Measurements from ENCODE around the gene RAET1L. TPM values are rescaled to one million over a fixed set of nuclear protein-coding genes. Genes with fewer than 3 reads are reported as not detected.

Gene RAET1L
- total RNA-seq, 4 donors from 2014 or later, result not detected

GRCh38 chr6:150056916-150057315 lies 31.6 kb upstream of the RAET1L start:
- Histone ChIP-seq H3K4me3 (no peak overlapping the region), H3K4me1 (no peaks in the 10 kb centered on the region), H3K36me3 (no peaks in the 10 kb centered on the region), H3K9me3 (no peaks in the 10 kb centered on the region), H3K27me3 (peaks cover 0 to 60% (median 3%) of the 10 kb centered on the region in 4 donors), H3K27ac (replicated peaks in 1 of 4) (no peak overlapping the region)
- 61% methylated on average over 4 of the region's 4 CpGs for WGBS
- DNase-seq (ENCODE audit: extremely low spot score), result no peak
- intact Hi-C loops (cut with DNase I), result no loop called here
- TF ChIP-seq POLR2AphosphoS5 (IDR thresholded peaks at IDR 0.05), result no peak
- TF ChIP-seq POLR2A (IDR thresholded peaks at IDR 0.05; ENCODE audit: low read depth), result no peak
- no peak for TF ChIP-seq CTCF (IDR thresholded peaks at IDR 0.05)
- TF ChIP-seq EP300 (IDR thresholded peaks at IDR 0.05), result no peak

GRCh38 chr6:150056156-150056555 lies 30.8 kb upstream of the RAET1L start:
- DNase-seq (ENCODE audit: extremely low spot score), result no peak
- H3K4me3 ChIP-seq, result no peak overlapping the region
- H3K27me3 ChIP-seq, result peaks cover 0 to 65% (median 3%) of the 10 kb centered on the region in 4 donors
- H3K9me3 ChIP-seq, result no peaks in the 10 kb centered on the region
- no peaks in the 10 kb centered on the region for H3K4me1 ChIP-seq
- WGBS, result 81% methylated on average over 12 of the region's 12 CpGs
- no peak for TF ChIP-seq EP300 (IDR thresholded peaks at IDR 0.05)
- TF ChIP-seq POLR2A (IDR thresholded peaks at IDR 0.05; ENCODE audit: low read depth), result no peak
- TF ChIP-seq CTCF (IDR thresholded peaks at IDR 0.05), result no peak
- TF ChIP-seq POLR2AphosphoS5 (IDR thresholded peaks at IDR 0.05), result no peak
- intact Hi-C loops (cut with DNase I), result no loop called here
- no peak overlapping the region for H3K27ac ChIP-seq (replicated peaks in 1 of 4)
- H3K36me3 ChIP-seq, result no peaks in the 10 kb centered on the region

GRCh38 chr6:150055131-150055530 lies 29.8 kb upstream of the RAET1L start:
- no peaks in the 10 kb centered on the region for H3K9me3 ChIP-seq
- DNase-seq (ENCODE audit: extremely low spot score), result no peak
- 85% methylated on average over 10 of the region's 10 CpGs for WGBS
- no peak for TF ChIP-seq EP300 (IDR thresholded peaks at IDR 0.05)
- no peak for TF ChIP-seq POLR2AphosphoS5 (IDR thresholded peaks at IDR 0.05)
- TF ChIP-seq POLR2A (IDR thresholded peaks at IDR 0.05; ENCODE audit: low read depth), result no peak
- no peaks in the 10 kb centered on the region for H3K4me1 ChIP-seq
- no peak overlapping the region for H3K4me3 ChIP-seq
- H3K27me3 ChIP-seq, result peaks cover 0 to 70% (median 3%) of the 10 kb centered on the region in 4 donors
- H3K27ac ChIP-seq (replicated peaks in 1 of 4), result no peak overlapping the region
- intact Hi-C loops (cut with DNase I), result no loop called here
- H3K36me3 ChIP-seq, result no peaks in the 10 kb centered on the region

- Histone ChIP-seq H3K4me1 (no peaks in the 10 kb centered on the region), H3K9me3 (no peaks in the 10 kb centered on the region), H3K27ac (replicated peaks in 1 of 4) (no peak overlapping the region), H3K4me3 (no peak overlapping the region), H3K27me3 (peaks cover 0 to 69% (median 3%) of the 10 kb centered on the region in 4 donors), H3K36me3 (no peaks in the 10 kb centered on the region)
- no peak for TF ChIP-seq POLR2AphosphoS5 (IDR thresholded peaks at IDR 0.05)
- intact Hi-C loops (cut with DNase I), result no loop called here
- DNase-seq (ENCODE audit: extremely low spot score), result no peak
- 79% methylated on average over 11 of the region's 11 CpGs for WGBS
These were observed 28.1 kb upstream of the RAET1L start for GRCh38 chr6:150053450-150053849.

- Histone ChIP-seq H3K4me3 (no peak overlapping the region), H3K9me3 (no peaks in the 10 kb centered on the region), H3K4me1 (no peaks in the 10 kb centered on the region), H3K27ac (replicated peaks in 1 of 4) (no peak overlapping the region), H3K36me3 (no peaks in the 10 kb centered on the region), H3K27me3 (peaks cover 0 to 57% (median 3%) of the 10 kb centered on the region in 4 donors)
- TF ChIP-seq POLR2AphosphoS5 (IDR thresholded peaks at IDR 0.05), result no peak
- no peak for TF ChIP-seq EP300 (IDR thresholded peaks at IDR 0.05)
- TF ChIP-seq POLR2A (IDR thresholded peaks at IDR 0.05; ENCODE audit: low read depth), result no peak
- no peak for TF ChIP-seq CTCF (IDR thresholded peaks at IDR 0.05)
- no peak for DNase-seq (ENCODE audit: extremely low spot score)
- intact Hi-C loops (cut with DNase I), result no loop called here
- WGBS, result 60% methylated on average over 4 of the region's 4 CpGs
These were observed 25.5 kb upstream of the RAET1L start for GRCh38 chr6:150050846-150051245.

- WGBS, result 62% methylated on average over 4 of the region's 4 CpGs
- H3K27ac ChIP-seq (replicated peaks in 1 of 4), result no peak overlapping the region
- no peak overlapping the region for H3K4me3 ChIP-seq
- intact Hi-C loops (cut with DNase I), result no loop called here
- no peaks in the 10 kb centered on the region for H3K4me1 ChIP-seq
- TF ChIP-seq CTCF (IDR thresholded peaks at IDR 0.05), result no peak
- TF ChIP-seq EP300 (IDR thresholded peaks at IDR 0.05), result no peak
- TF ChIP-seq POLR2A (IDR thresholded peaks at IDR 0.05; ENCODE audit: low read depth), result no peak
- no peak for TF ChIP-seq POLR2AphosphoS5 (IDR thresholded peaks at IDR 0.05)
- H3K9me3 ChIP-seq, result no peaks in the 10 kb centered on the region
- H3K27me3 ChIP-seq, result peaks cover 0 to 34% (median 0%) of the 10 kb centered on the region in 4 donors
- no peaks in the 10 kb centered on the region for H3K36me3 ChIP-seq
- DNase-seq (ENCODE audit: extremely low spot score), result no peak
These were observed 22.8 kb upstream of the RAET1L start for GRCh38 chr6:150048099-150048498.
